Keratinocyte (primary cell): ENCODE measurements around the gene SPOCD1. TPM values are rescaled to one million over a fixed set of nuclear protein-coding genes. Genes with fewer than 3 reads are reported as not detected.
A peak's percentile ranks its signal among the peaks of the same experiment; 100 is the strongest.

Source experiments
- DNase-seq: peaks from one replicate; pipeline ENCODE4 v3.0.0-alpha.2; 2011; ENCODE audit warnings: low read depth, missing footprints, low spot score
- FAIRE-seq: peaks from 2 replicates; lab custom pipeline; 2011; peaks lifted over from hg19 to GRCh38; lab: Jason Lieb, UNC
- H2AFZ ChIP-seq: 2 replicates; pipeline ENCODE4 v1.6.0; 2012; ENCODE audit warnings: low read length, control low read depth, inconsistent platforms; ENCODE audit not compliant: control insufficient read depth
- H3K27ac ChIP-seq: 2 replicates; pipeline ENCODE4 v1.5.1; 2011; ENCODE audit warnings: low read length; ENCODE audit not compliant: control insufficient read depth, insufficient read depth
- H3K27me3 ChIP-seq: 3 replicates; pipeline ENCODE4 v1.6.0; 2011; ENCODE audit warnings: low read length; ENCODE audit not compliant: control insufficient read depth, insufficient read depth; ENCODE audit errors: extremely low read depth
- H3K36me3 ChIP-seq, 2 experiments: 2 replicates in 1 of 2; 3 replicates in 1 of 2; pipeline ENCODE4 v1.5.1; 2011; ENCODE audit warnings: low read length in 2 of 2, mild to moderate bottlenecking in 1 of 2; ENCODE audit not compliant: control insufficient read depth in 2 of 2, insufficient read depth in 2 of 2; ENCODE audit errors: extremely low read depth in 1 of 2
- H3K4me1 ChIP-seq: 3 replicates; pipeline ENCODE4 v1.5.1; 2011; ENCODE audit warnings: low read length; ENCODE audit not compliant: control insufficient read depth, insufficient read depth; ENCODE audit errors: extremely low read depth
- H3K4me2 ChIP-seq: 3 replicates; pipeline ENCODE4 v1.6.0; 2011; ENCODE audit warnings: low read depth, low read length; ENCODE audit not compliant: control insufficient read depth, insufficient read depth; ENCODE audit errors: extremely low read depth
- H3K4me3 ChIP-seq, 3 experiments: fragments of 200-600 bp in 1 of 3; sonication (generic) in 1 of 3; 2 replicates in 2 of 3; 3 replicates in 1 of 3; pipeline ENCODE4 v1.5.1; 2011 to 2016; ENCODE audit warnings: low read length in 3 of 3, mild to moderate bottlenecking in 3 of 3, control low read depth in 2 of 3, inconsistent platforms in 1 of 3, low read depth in 1 of 3, mixed read lengths in 1 of 3, mixed run types in 1 of 3, moderate library complexity in 1 of 3; ENCODE audit not compliant: control insufficient read depth in 2 of 3, insufficient read depth in 2 of 3; ENCODE audit errors: extremely low read depth in 1 of 3
- H3K79me2 ChIP-seq: 2 replicates; pipeline ENCODE4 v1.6.0; 2012; ENCODE audit warnings: low read length; ENCODE audit not compliant: control insufficient read depth, insufficient read depth
- H3K9ac ChIP-seq: 3 replicates; pipeline ENCODE4 v1.6.0; 2011; ENCODE audit warnings: low read length; ENCODE audit not compliant: control insufficient read depth, insufficient read depth; ENCODE audit errors: extremely low read depth
- H3K9me1 ChIP-seq: 3 replicates; pipeline ENCODE4 v1.6.0; 2011; ENCODE audit warnings: low read length; ENCODE audit not compliant: control insufficient read depth, insufficient read depth; ENCODE audit errors: extremely low read depth
- H3K9me3 ChIP-seq: 2 replicates; pipeline ENCODE4 v1.5.1; 2012; ENCODE audit warnings: low read depth, low read length; ENCODE audit not compliant: control insufficient read depth
- H4K20me1 ChIP-seq: 3 replicates; pipeline ENCODE4 v1.6.0; 2011; ENCODE audit warnings: low read length; ENCODE audit not compliant: control insufficient read depth, insufficient read depth; ENCODE audit errors: extremely low read depth
- EZH2 ChIP-seq: IDR thresholded peaks from one replicate; pipeline ENCODE4 v1.6.1; 2012; ENCODE audit warnings: inconsistent platforms, mild to moderate bottlenecking, low read length, moderate library complexity
- dilution Hi-C: fragments of 300-500 bp; cut with MboI; formaldehyde crosslinking; loops from one replicate; pipeline ENCODE4 v1.7.0; 2020; ENCODE audit warnings: low sequenced_read_pairs; ENCODE audit not compliant: extremely low pct_ligation_motif_present
- polyA plus RNA-seq, 5 experiments: library from polyadenylated mRNA; depleted of rRNA in 3 of 5; stranded (reverse) in 3 of 5; stranded (forward) in 1 of 5; unstranded in 1 of 5; fragments of >200 nt; gene quantifications; 1 replicate in 1 of 5; 2 replicates in 3 of 5; 3 replicates in 1 of 5; pipeline versions ENCODE4 v1.2.1 to v1.2.3, GENCODE V29; 2011 to 2012; ENCODE audit warnings: missing spikeins in 2 of 5, low read depth in 1 of 5, low replicate concordance in 1 of 5
- TF ChIP-seq, protein P1 (sequence below), 3 experiments: IDR thresholded peaks in 1 of 3; conservative IDR thresholded peaks in 1 of 3; optimal IDR thresholded peaks in 1 of 3; 2 replicates in 2 of 3; 3 replicates in 1 of 3; pipeline versions ENCODE3 to v1.5.1; 2011; ENCODE audit warnings: low read length in 3 of 3, mild to moderate bottlenecking in 3 of 3, moderate library complexity in 2 of 3, control low read depth in 1 of 3, inconsistent platforms in 1 of 3; ENCODE audit not compliant: insufficient read depth in 2 of 3; ENCODE audit errors: extremely low read depth in 1 of 3

The SPOCD1 gene
- polyA plus RNA-seq, 1 donor (not counting 4 experiments of a cell fraction or from before 2014, with no cell fraction given), result 4.7 TPM

DNA sequence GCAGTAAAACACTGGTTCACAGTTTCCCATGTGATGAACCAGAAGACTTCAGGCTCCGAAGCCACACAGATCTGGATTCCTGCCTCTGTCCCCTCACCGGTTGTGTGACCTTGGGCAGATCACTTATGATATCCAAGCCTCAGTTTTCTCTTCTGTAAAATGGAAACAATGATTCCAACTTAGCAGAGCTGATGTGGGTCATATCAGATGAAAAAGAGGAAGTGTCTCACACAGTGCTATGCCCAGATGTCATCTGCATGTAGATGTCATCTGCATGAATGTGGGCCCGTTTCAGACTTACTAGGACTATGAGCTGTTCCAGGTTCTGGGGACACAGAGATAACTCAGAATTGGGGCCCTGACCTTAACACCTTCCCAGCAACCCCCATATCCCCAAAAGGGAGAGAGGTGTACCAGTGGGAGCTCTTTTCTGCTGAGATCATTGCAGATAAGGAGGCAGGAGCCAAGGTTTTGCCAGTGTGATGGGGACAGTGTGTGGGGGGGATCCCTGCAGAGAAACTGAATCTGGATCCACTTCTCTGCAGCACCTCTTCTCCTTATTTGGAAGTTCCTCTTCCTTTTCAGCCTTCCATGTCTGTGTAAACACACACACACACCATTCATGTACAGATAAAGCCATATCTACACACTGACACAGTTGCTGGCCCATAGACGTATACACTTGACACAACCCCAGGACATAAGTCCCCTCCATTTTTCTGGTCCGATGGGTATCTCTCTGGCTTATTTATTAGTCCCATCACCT is 46.7 kb downstream of the SPOCD1 start:
- no peak for FAIRE-seq
- Histone ChIP-seq H3K27me3 (peaks cover 36% of the 10 kb centered on the region), H3K4me2 (no peak overlapping the region), H2AFZ (no peak overlapping the region), H3K9me3 (no peaks in the 10 kb centered on the region), H3K27ac (no peak overlapping the region), H3K9ac (no peak overlapping the region), H3K4me3 (no peak overlapping the region), H3K36me3 (no peaks in the 10 kb centered on the region), H3K4me1 (peaks cover 4% of the 10 kb centered on the region), H4K20me1 (no peaks in the 10 kb centered on the region), H3K9me1 (no peaks in the 10 kb centered on the region), H3K79me2 (no peaks in the 10 kb centered on the region)
- dilution Hi-C loops, result no loop called here
- DNase-seq, result no peak
- TF ChIP-seq, protein P1, sequence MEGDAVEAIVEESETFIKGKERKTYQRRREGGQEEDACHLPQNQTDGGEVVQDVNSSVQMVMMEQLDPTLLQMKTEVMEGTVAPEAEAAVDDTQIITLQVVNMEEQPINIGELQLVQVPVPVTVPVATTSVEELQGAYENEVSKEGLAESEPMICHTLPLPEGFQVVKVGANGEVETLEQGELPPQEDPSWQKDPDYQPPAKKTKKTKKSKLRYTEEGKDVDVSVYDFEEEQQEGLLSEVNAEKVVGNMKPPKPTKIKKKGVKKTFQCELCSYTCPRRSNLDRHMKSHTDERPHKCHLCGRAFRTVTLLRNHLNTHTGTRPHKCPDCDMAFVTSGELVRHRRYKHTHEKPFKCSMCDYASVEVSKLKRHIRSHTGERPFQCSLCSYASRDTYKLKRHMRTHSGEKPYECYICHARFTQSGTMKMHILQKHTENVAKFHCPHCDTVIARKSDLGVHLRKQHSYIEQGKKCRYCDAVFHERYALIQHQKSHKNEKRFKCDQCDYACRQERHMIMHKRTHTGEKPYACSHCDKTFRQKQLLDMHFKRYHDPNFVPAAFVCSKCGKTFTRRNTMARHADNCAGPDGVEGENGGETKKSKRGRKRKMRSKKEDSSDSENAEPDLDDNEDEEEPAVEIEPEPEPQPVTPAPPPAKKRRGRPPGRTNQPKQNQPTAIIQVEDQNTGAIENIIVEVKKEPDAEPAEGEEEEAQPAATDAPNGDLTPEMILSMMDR (optimal IDR thresholded peaks at IDR 0.05 in 1 of 3, IDR thresholded peaks at IDR 0.05 in 1 of 3, conservative IDR thresholded peaks at IDR 0.05 in 1 of 3; ENCODE audit: extremely low read depth in 1 of 3, insufficient read depth in 2 of 3, low read length in 3 of 3), result no peak

GRCh38 chr1:31768407-31768907 is 47.4 kb downstream of the SPOCD1 start:
- H3K27me3 ChIP-seq, result peaks cover 31% of the 10 kb centered on the region

More at GRCh38 chr1:31768407-31768907, 47.4 kb downstream of the SPOCD1 start:
- H3K9me3 ChIP-seq, result no peaks in the 10 kb centered on the region
- H3K79me2 ChIP-seq, result no peaks in the 10 kb centered on the region
- H3K9me1 ChIP-seq, result no peaks in the 10 kb centered on the region
- no peak overlapping the region for H3K27ac ChIP-seq
- H4K20me1 ChIP-seq, result no peaks in the 10 kb centered on the region
- H3K4me1 ChIP-seq, result peaks cover 6% of the 10 kb centered on the region
- dilution Hi-C loops, result no loop called here
- no peak overlapping the region for H3K4me2 ChIP-seq
- TF ChIP-seq, protein P1 (optimal IDR thresholded peaks at IDR 0.05 in 1 of 3, IDR thresholded peaks at IDR 0.05 in 1 of 3, conservative IDR thresholded peaks at IDR 0.05 in 1 of 3; ENCODE audit: extremely low read depth in 1 of 3, insufficient read depth in 2 of 3, low read length in 3 of 3), result no peak
- TF ChIP-seq EZH2, result peak; percentile 21
- no peak overlapping the region for H3K9ac ChIP-seq
- no peaks in the 10 kb centered on the region for H3K36me3 ChIP-seq
- DNase-seq (no peak), FAIRE-seq (no peak)
- H2AFZ ChIP-seq, result no peak overlapping the region
- no peak overlapping the region for H3K4me3 ChIP-seq
